Naive B cell (primary cell): ENCODE measurements around the gene ATP13A2. TPM values are rescaled to one million over a fixed set of nuclear protein-coding genes. Genes with fewer than 3 reads are reported as not detected.

Experiments used
- ATAC-seq, 2 donors: fragments of 150-1000 bp; cut with Tn5 transposase; 2 replicates each; pipeline ENCODE4 v1.10.0; 2021; ENCODE audit warnings: low read depth in 2 of 2, mild to moderate bottlenecking in 2 of 2, moderate library complexity in 2 of 2
- DNase-seq: peaks from one replicate; pipeline ENCODE4 v3.0.0; 2022
- H3K27ac Mint-ChIP-seq, 6 donors: one replicate each; pipeline ENCODE4 v1.8.0; 2020 to 2022; ENCODE audit warnings: mild to moderate bottlenecking in 6 of 6, mixed read lengths in 6 of 6, moderate library complexity in 5 of 6, inconsistent platforms in 2 of 6
- H3K27me3 Mint-ChIP-seq, 3 donors: one replicate each; pipeline ENCODE4 v1.8.0; 2021 to 2022; ENCODE audit warnings: mixed read lengths in 3 of 3, mild to moderate bottlenecking in 1 of 3
- H3K36me3 Mint-ChIP-seq, 2 donors: one replicate each; pipeline ENCODE4 v1.8.0; 2020 to 2022; ENCODE audit warnings: mixed read lengths in 2 of 2, inconsistent platforms in 1 of 2, mild to moderate bottlenecking in 1 of 2
- H3K4me1 Mint-ChIP-seq, 3 donors: one replicate each; pipeline ENCODE4 v1.8.0; 2020 to 2022; ENCODE audit warnings: mixed read lengths in 3 of 3, inconsistent platforms in 1 of 3, mild to moderate bottlenecking in 1 of 3, moderate library complexity in 1 of 3
- H3K4me3 Mint-ChIP-seq, 8 donors: one replicate each; pipeline ENCODE4 v1.8.0; 2020 to 2022; ENCODE audit warnings: mild to moderate bottlenecking in 8 of 8, mixed read lengths in 8 of 8, moderate library complexity in 8 of 8, inconsistent platforms in 2 of 8
- H3K9me3 Mint-ChIP-seq, 7 donors: one replicate each; pipeline ENCODE4 v1.8.0; 2020 to 2022; ENCODE audit warnings: mixed read lengths in 7 of 7, mild to moderate bottlenecking in 5 of 7, inconsistent platforms in 2 of 7, moderate library complexity in 1 of 7
- polyA plus RNA-seq, 6 donors: library from polyadenylated mRNA; unstranded; fragments of 300-500 nt; fragmentation: Illumina TruSeq; gene quantifications; one replicate each; pipeline ENCODE4 v1.2.3, GENCODE V29; 2021; ENCODE audit warnings: low read depth in 6 of 6

ATP13A2 gene
- polyA plus RNA-seq, 6 donors from 2014 or later = 6.3 to 39.6 (median 22.3) TPM

GRCh38 chr1:16989676-16990391 lies 21.9 kb downstream of the ATP13A2 start:
- no peak overlapping the region for H3K4me3 Mint-ChIP-seq
- no peak for DNase-seq
- H3K9me3 Mint-ChIP-seq = no peaks in the 10 kb centered on the region
- H3K27me3 Mint-ChIP-seq = no peaks in the 10 kb centered on the region
- no peak for ATAC-seq
- no peaks in the 10 kb centered on the region for H3K4me1 Mint-ChIP-seq
- H3K36me3 Mint-ChIP-seq = peaks cover 0 to 14% of the 10 kb centered on the region in 2 donors
- no peak overlapping the region for H3K27ac Mint-ChIP-seq

DNA sequence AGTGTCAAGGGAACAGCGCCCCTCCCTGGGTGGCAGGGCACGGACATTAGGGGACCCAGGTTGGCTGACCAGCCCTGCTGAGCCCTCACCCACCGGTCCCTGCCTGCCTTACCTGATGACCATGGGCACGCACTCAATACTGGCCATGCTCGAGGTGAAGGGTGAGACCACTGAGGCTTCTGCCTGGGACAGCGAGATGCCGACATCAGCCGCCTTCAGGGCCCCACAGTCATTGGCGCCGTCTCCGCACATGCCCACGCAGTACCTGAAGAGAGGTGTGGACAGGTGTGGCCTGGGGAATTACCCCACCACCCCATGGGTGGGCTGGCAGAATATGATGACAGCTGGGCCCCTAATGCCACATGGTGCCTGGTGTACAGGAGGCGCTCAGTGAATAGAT lies 23.5 kb downstream of the ATP13A2 start:
- H3K27ac Mint-ChIP-seq = no peak overlapping the region
- H3K36me3 Mint-ChIP-seq = peaks cover 0 to 12% of the 10 kb centered on the region in 2 donors
- H3K4me1 Mint-ChIP-seq = no peaks in the 10 kb centered on the region

GRCh38 chr1:16986962-16987361 lies 24.8 kb downstream of the ATP13A2 start:
- Mint-ChIP-seq H3K9me3 (no peaks in the 10 kb centered on the region), H3K36me3 (peaks cover 0 to 12% of the 10 kb centered on the region in 2 donors), H3K4me3 (no peak overlapping the region), H3K4me1 (no peaks in the 10 kb centered on the region), H3K27ac (no peak overlapping the region), H3K27me3 (peaks cover 6 to 15% (median 13%) of the 10 kb centered on the region in 3 donors)
- DNase-seq (no peak), ATAC-seq (no peak)

More for the DNA sequence above, 23.5 kb downstream of the ATP13A2 start:
- H3K4me3 Mint-ChIP-seq = no peak overlapping the region
- no peaks in the 10 kb centered on the region for H3K9me3 Mint-ChIP-seq
- peaks cover 2 to 7% (median 4%) of the 10 kb centered on the region in 3 donors for H3K27me3 Mint-ChIP-seq
- ATAC-seq (no peak), DNase-seq (no peak)

- ATAC-seq (no peak), DNase-seq (no peak)
- Mint-ChIP-seq H3K27ac (no peak overlapping the region), H3K9me3 (no peaks in the 10 kb centered on the region), H3K4me3 (no peak overlapping the region), H3K4me1 (peaks cover 0 to under 1% (median under 1%) of the 10 kb centered on the region in 3 donors), H3K27me3 (peaks cover 8 to 19% (median 14%) of the 10 kb centered on the region in 3 donors), H3K36me3 (peaks cover 0 to 13% of the 10 kb centered on the region in 2 donors)
These were observed 25.2 kb downstream of the ATP13A2 start for GRCh38 chr1:16986560-16986959.

DNA sequence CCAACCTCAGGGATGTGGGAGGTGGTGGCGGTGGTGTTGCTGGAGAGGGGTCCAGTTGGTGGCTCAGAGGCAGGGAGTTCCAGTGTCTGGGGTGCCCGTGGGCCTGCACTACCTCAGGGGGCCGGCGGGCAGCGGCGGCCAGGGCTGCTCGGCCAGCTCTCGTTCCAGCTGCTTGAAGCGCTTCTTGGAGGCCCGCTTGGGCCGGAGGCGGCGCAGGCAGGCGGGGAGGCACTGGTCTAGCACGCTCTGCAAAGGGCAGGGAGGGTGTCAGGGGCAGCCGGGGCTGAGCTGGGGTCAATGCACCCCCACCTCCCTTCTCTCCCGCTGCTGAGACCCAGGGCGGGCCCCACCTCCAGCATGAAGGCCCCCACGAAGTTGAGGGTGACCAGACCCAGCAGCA lies 25.6 kb downstream of the ATP13A2 start:
- H3K27ac Mint-ChIP-seq = no peak overlapping the region
- no peaks in the 10 kb centered on the region for H3K9me3 Mint-ChIP-seq
- no peak overlapping the region for H3K4me3 Mint-ChIP-seq
- peaks cover 12 to 23% (median 18%) of the 10 kb centered on the region in 3 donors for H3K27me3 Mint-ChIP-seq
- H3K36me3 Mint-ChIP-seq = peaks cover 0 to 17% of the 10 kb centered on the region in 2 donors
- peaks cover 4 to 5% (median 4%) of the 10 kb centered on the region in 3 donors for H3K4me1 Mint-ChIP-seq
- DNase-seq (no peak), ATAC-seq (no peak)

- peaks cover 12 to 16% (median 13%) of the 10 kb centered on the region in 3 donors for H3K4me1 Mint-ChIP-seq
- peaks cover 0 to 23% of the 10 kb centered on the region in 2 donors for H3K36me3 Mint-ChIP-seq
- ATAC-seq = no peak
- peaks cover 16 to 31% (median 30%) of the 10 kb centered on the region in 3 donors for H3K27me3 Mint-ChIP-seq
- H3K9me3 Mint-ChIP-seq = peaks cover 0 to 3% (median 0%) of the 10 kb centered on the region in 7 donors
- no peak overlapping the region for H3K4me3 Mint-ChIP-seq
- no peak overlapping the region for H3K27ac Mint-ChIP-seq
- no peak for DNase-seq
These were observed 27.0 kb downstream of the ATP13A2 start for GRCh38 chr1:16984717-16985116.

DNA sequence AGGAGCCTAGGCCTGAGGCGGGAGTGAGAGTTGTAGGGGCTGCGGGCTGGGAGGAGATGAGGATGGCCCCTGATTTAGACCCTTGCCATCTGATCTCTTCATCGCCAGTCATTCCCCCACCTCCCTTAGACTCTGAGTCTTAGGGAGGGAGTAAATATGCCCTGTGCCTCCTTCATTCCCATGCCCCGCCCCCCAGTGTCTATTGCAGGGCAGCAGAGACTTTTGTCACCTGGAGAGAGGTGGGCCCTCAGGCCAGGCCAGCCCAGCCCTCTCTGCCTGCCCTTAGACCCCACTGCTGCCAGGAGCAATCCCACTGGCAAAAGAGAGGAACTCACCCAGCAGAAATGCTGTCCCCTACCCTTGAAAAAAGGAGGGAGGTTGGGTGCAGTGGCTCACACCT lies 28.1 kb downstream of the ATP13A2 start:
- DNase-seq (no peak), ATAC-seq (no peak)
- Mint-ChIP-seq H3K27me3 (peaks cover 16 to 35% (median 31%) of the 10 kb centered on the region in 3 donors), H3K9me3 (peaks cover 0 to 3% (median 0%) of the 10 kb centered on the region in 7 donors), H3K4me1 (peaks cover 12 to 20% (median 13%) of the 10 kb centered on the region in 3 donors), H3K4me3 (no peak overlapping the region), H3K27ac (peak overlapping the region in 3 of 6 donors; percentile 9 to 91 (median 32)), H3K36me3 (peaks cover 0 to 17% of the 10 kb centered on the region in 2 donors)

GRCh38 chr1:16982902-16983301 lies 28.8 kb downstream of the ATP13A2 start:
- Mint-ChIP-seq H3K36me3 (peaks cover 0 to 17% of the 10 kb centered on the region in 2 donors), H3K9me3 (peaks cover 0 to 3% (median 0%) of the 10 kb centered on the region in 7 donors), H3K4me3 (peak overlapping the region in 1 of 8 donors; percentile 35), H3K4me1 (peaks cover 12 to 20% (median 13%) of the 10 kb centered on the region in 3 donors), H3K27ac (peak overlapping the region in 1 of 6 donors; percentile 90), H3K27me3 (peaks cover 16 to 35% (median 31%) of the 10 kb centered on the region in 3 donors)
- DNase-seq = no peak
- ATAC-seq = no peak

- Mint-ChIP-seq H3K36me3 (peaks cover 0 to 17% of the 10 kb centered on the region in 2 donors), H3K4me3 (peak overlapping the region in 7 of 8 donors; percentile 4 to 90 (median 72)), H3K27ac (peak overlapping the region in 1 of 6 donors; percentile 93), H3K9me3 (peaks cover 0 to 3% (median 0%) of the 10 kb centered on the region in 7 donors), H3K27me3 (peaks cover 16 to 35% (median 31%) of the 10 kb centered on the region in 3 donors), H3K4me1 (peaks cover 12 to 20% (median 13%) of the 10 kb centered on the region in 3 donors)
- DNase-seq = no peak
- no peak for ATAC-seq
These were observed 30.4 kb downstream of the ATP13A2 start for GRCh38 chr1:16981269-16981849.

DNA sequence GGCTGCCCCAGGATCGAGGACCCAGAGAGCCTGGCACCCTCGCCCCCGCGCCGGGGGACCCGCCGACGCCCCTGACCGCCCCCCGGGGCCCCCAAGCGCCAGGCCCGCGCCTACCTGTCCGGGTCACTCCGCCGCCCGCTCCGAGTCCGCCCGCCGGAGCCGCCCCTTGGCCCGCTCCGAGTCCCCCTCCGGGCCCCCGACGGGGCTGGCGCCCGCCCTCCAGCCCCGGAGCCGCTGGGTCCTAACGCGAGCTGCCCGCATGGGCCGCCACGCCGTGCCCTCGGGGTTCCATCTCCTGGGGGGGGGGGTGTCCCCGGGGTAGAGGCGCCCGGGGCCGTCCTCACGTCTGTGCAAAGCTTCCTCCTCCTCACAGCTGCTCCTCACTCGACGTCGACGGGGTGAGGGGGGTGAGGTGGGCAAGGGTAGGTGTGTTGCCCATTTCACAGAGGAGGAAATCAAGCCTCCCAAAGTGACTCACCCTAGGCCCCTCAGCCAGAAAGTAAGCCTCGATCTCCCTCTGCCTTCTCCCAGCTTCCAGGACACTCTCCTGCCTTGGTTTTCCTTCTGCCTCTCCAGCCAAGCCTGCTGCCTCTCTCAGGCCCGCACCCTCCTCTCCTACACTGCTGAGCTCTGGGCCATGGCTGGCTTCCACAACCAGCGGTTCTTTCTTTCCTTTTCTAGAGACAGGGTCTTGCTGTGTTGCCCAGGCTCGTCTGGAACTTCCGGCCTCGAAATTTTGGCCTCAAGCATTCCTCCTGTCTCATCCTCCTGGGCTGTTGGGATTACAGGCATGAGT lies 31.1 kb downstream of the ATP13A2 start, which contains the start of gene MFAP2:
Gene MFAP2 (minus strand): TSS at position 148 of the 796 bp plus-strand sequence. CDS start 2,347 bp downstream, outside the sequence.
- H3K27me3 Mint-ChIP-seq = peaks cover 16 to 35% (median 31%) of the 10 kb centered on the region in 3 donors
- peaks cover 0 to 3% (median 0%) of the 10 kb centered on the region in 7 donors for H3K9me3 Mint-ChIP-seq
- H3K4me3 Mint-ChIP-seq = peak within 1 kb of the TSS; percentile 50 to 90 (median 80)
- H3K36me3 Mint-ChIP-seq = peaks cover 0 to 14% of the 10 kb centered on the region in 2 donors
- H3K4me1 Mint-ChIP-seq = peaks cover 12 to 20% (median 13%) of the 10 kb centered on the region in 3 donors
- peak; percentile 54 to 65 for ATAC-seq
- no peak for DNase-seq
- peak within 1 kb of the TSS in 2 of 6 donors; percentile 69 to 93 for H3K27ac Mint-ChIP-seq

DNA sequence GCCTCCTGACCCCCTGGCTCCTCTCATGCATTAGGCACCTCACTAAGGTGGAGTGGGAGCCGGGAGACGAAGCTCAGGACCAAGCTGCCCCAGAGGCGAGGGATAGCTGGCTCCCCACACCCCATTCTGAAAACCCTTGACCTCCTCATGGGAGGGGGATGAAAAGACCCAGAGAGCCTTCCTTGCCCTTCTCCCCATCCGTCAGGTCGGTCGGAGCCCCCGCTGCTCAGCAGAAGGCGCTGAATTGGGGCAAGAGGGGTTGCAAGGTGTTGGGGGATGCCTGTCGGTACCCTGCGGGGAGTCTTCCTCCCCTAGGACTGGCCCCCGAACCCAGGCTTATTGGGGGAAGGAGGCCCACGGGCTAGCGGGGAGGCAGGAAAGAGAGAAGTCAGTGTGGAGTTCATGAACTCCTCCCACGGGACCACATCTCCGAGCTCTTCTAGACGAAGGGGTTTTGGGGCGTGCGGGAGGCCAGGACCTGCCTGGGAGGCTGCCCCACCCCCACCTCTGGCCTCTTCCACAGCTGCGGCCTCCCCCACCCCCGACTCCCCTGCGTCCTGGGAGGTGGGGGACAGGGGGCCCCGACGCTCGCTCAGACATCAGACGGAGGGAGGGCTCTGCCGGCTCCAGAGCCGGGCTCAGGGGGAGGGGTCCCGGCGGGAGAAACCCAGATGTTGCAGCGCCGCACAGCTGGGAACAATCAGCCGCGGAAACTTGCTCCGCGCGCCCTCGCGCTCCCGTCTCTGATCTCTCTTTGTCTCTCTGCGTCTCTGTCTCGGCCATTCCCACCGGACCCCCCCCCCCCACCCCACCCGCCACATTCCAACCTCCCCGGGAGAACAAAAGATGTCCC lies 32.0 kb downstream of the ATP13A2 start:
- Mint-ChIP-seq H3K9me3 (peaks cover 0 to 3% (median 0%) of the 10 kb centered on the region in 7 donors), H3K4me1 (peaks cover 12 to 20% (median 13%) of the 10 kb centered on the region in 3 donors), H3K27ac (no peak overlapping the region), H3K36me3 (peaks cover 0 to 11% of the 10 kb centered on the region in 2 donors), H3K27me3 (peaks cover 16 to 35% (median 31%) of the 10 kb centered on the region in 3 donors), H3K4me3 (peak overlapping the region in 7 of 8 donors; percentile 41 to 83 (median 63))
- no peak for ATAC-seq
- no peak for DNase-seq
